HepG2 (cell line): ENCODE measurements around the gene ACTRT2. TPM values are rescaled to one million over a fixed set of nuclear protein-coding genes. Genes with fewer than 3 reads are reported as not detected.

ENCODE experiments used
- CHD2 ChIP-seq: IDR thresholded peaks from 2 replicates; pipeline ENCODE4 v1.6.1; 2011; ENCODE audit warnings: low read depth, low read length, improper control_type of control experiment
- DNMT3B ChIP-seq: conservative IDR thresholded peaks from 2 replicates; pipeline ENCODE4 v1.6.1; 2016; ENCODE audit warnings: missing biosample characterization, control low read depth
- EZH2 ChIP-seq: conservative IDR thresholded peaks from 2 replicates; pipeline ENCODE4 v1.6.1; 2012; ENCODE audit warnings: mild to moderate bottlenecking, low read depth, low read length, moderate library complexity
- FLYWCH1 ChIP-seq: sonication (generic); formaldehyde crosslinking; IDR thresholded peaks from 2 replicates; pipeline ENCODE4 v1.8.1; 2023; ENCODE audit warnings: mild to moderate bottlenecking, missing genetic modification reagents
- HNF4G ChIP-seq, 2 experiments: sonication (generic) in 1 of 2; formaldehyde crosslinking in 1 of 2; IDR thresholded peaks; 2 replicates each; pipeline versions ENCODE4 v1.4.0 to v1.6.1; 2011 to 2020; ENCODE audit warnings: borderline replicate concordance in 2 of 2, low read depth in 2 of 2, mild to moderate bottlenecking in 2 of 2, low read length in 1 of 2, missing genetic modification reagents in 1 of 2, moderate library complexity in 1 of 2
- HNRNPUL1 ChIP-seq: fragments of 200-400 bp; formaldehyde crosslinking; IDR thresholded peaks from 2 replicates; pipeline ENCODE4 v1.6.1; 2017; ENCODE audit warnings: low read depth, mild to moderate bottlenecking, low read length, moderate library complexity
- HOXD1 ChIP-seq: sonication (generic); formaldehyde crosslinking; IDR thresholded peaks from 2 replicates; pipeline ENCODE4 v1.5.0; 2020; ENCODE audit warnings: missing genetic modification reagents
- IRX3 ChIP-seq: sonication (generic); formaldehyde crosslinking; IDR thresholded peaks from 2 replicates; pipeline ENCODE4 v1.8.1; 2023; ENCODE audit warnings: mild to moderate bottlenecking, low read depth, missing genetic modification reagents, borderline replicate concordance
- JUN ChIP-seq: sonication (generic); formaldehyde crosslinking; IDR thresholded peaks from 2 replicates; pipeline ENCODE4 v1.4.0; 2020; ENCODE audit warnings: mild to moderate bottlenecking, missing genetic modification reagents
- MATR3 ChIP-seq: sonication (generic); formaldehyde crosslinking; IDR thresholded peaks from 2 replicates; pipeline ENCODE4 v1.4.0; 2020; ENCODE audit warnings: missing genetic modification reagents
- PRDM4 ChIP-seq: sonication (generic); formaldehyde crosslinking; IDR thresholded peaks from 2 replicates; pipeline ENCODE4 v1.9.0; 2021; ENCODE audit warnings: missing genetic modification reagents, borderline replicate concordance
- PRMT3 ChIP-seq: sonication (generic); formaldehyde crosslinking; IDR thresholded peaks from 2 replicates; pipeline ENCODE4 v1.8.1; 2022; ENCODE audit warnings: low read depth, mild to moderate bottlenecking, moderate library complexity, missing genetic modification reagents, borderline replicate concordance
- SALL1 ChIP-seq: sonication (generic); formaldehyde crosslinking; IDR thresholded peaks from 2 replicates; pipeline ENCODE4 v1.8.0; 2022; ENCODE audit warnings: mild to moderate bottlenecking, missing genetic modification reagents
- SAP130 ChIP-seq: IDR thresholded peaks from 2 replicates; pipeline ENCODE4 v1.6.1; 2016; ENCODE audit warnings: low read depth
- SPEN ChIP-seq: sonication (generic); formaldehyde crosslinking; IDR thresholded peaks from 2 replicates; pipeline ENCODE4 v1.5.1; 2020; ENCODE audit warnings: low read depth, mild to moderate bottlenecking, missing genetic modification reagents
- TCF7L2 ChIP-seq: IDR thresholded peaks from 2 replicates; pipeline ENCODE4 v1.6.1; 2011; ENCODE audit warnings: mild to moderate bottlenecking, low read depth, low read length, moderate library complexity
- TGIF2 ChIP-seq: IDR thresholded peaks from 2 replicates; pipeline ENCODE4 v1.6.1; 2016; ENCODE audit warnings: control low read depth, missing compliant biosample characterization
- THAP9 ChIP-seq: sonication (generic); formaldehyde crosslinking; IDR thresholded peaks from 2 replicates; pipeline ENCODE4; 2020; ENCODE audit warnings: missing genetic modification reagents, mild to moderate bottlenecking, borderline replicate concordance
- THYN1 ChIP-seq: sonication (generic); formaldehyde crosslinking; IDR thresholded peaks from 2 replicates; pipeline ENCODE4 v1.8.1; 2023; ENCODE audit warnings: low read depth, mild to moderate bottlenecking, moderate library complexity, missing genetic modification reagents, borderline replicate concordance
- TOPORS ChIP-seq: sonication (generic); formaldehyde crosslinking; IDR thresholded peaks from 2 replicates; pipeline ENCODE4 v1.8.0; 2023; ENCODE audit warnings: mild to moderate bottlenecking, missing genetic modification reagents
- ZNF501 ChIP-seq: sonication (generic); formaldehyde crosslinking; IDR thresholded peaks from 2 replicates; pipeline ENCODE4 v1.5.1; 2020; ENCODE audit warnings: mild to moderate bottlenecking, moderate library complexity, missing genetic modification reagents
- ZNF510 ChIP-seq: sonication (generic); formaldehyde crosslinking; IDR thresholded peaks from 2 replicates; pipeline ENCODE4 v1.4.0; 2020; ENCODE audit warnings: low read depth, mild to moderate bottlenecking, missing genetic modification reagents
- ZNF577 ChIP-seq: sonication (generic); formaldehyde crosslinking; IDR thresholded peaks from 2 replicates; pipeline ENCODE4 v1.4.0; 2020; ENCODE audit warnings: mild to moderate bottlenecking, low read depth, missing genetic modification reagents, borderline replicate concordance
- ZNF678 ChIP-seq: sonication (generic); formaldehyde crosslinking; IDR thresholded peaks from 2 replicates; pipeline ENCODE4 v1.4.0; 2020; ENCODE audit warnings: mild to moderate bottlenecking, missing genetic modification reagents
- polyA plus RNA-seq, 8 experiments: library from polyadenylated mRNA; depleted of rRNA in 3 of 8; stranded (reverse) in 7 of 8; unstranded in 1 of 8; fragments of >200 nt; fragmentation: Illumina TruSeq in 4 of 8; extraction: Trizol in 4 of 8; gene quantifications; 2 replicates each; pipeline versions ENCODE4 v1.2.1 to v1.2.3, GENCODE V29; 2011 to 2016; ENCODE audit warnings: low read depth in 4 of 8, missing spikeins in 1 of 8, mixed read lengths in 1 of 8; ENCODE audit not compliant: insufficient read depth in 1 of 8
- total RNA-seq, 5 experiments: library from RNA; depleted of rRNA; stranded (reverse); fragments of >200 nt; fragmentation: Illumina TruSeq; extraction: Trizol; gene quantifications; 2 replicates each; pipeline ENCODE4 v1.2.3, GENCODE V29; 2016; ENCODE audit warnings: low read depth in 1 of 5

Gene ACTRT2
- total and polyA plus RNA-seq, 2 of the 13 experiments (the other 11 are each of a cell fraction or from before 2014, with no cell fraction given): not detected

GRCh38 chr1:3070644-3071564 is 49.6 kb downstream of the ACTRT2 start (continued):
- TF ChIP-seq IRX3: no peak; the same call in 1 of the 2 replicates
- TF ChIP-seq EZH2: 0 out of 2 replicates have a peak, but pooled peaks have one; percentile 22
- TF ChIP-seq JUN (CRISPR knock-in tag): no peak
- TF ChIP-seq PRMT3 (CRISPR knock-in tag): no peak
- TF ChIP-seq ZNF501 (CRISPR knock-in tag): peak; percentile 82
- no peak for TF ChIP-seq TOPORS (CRISPR knock-in tag)
- TF ChIP-seq SPEN (CRISPR knock-in tag): peak; percentile 55; the same call in 1 of the 2 replicates
- TF ChIP-seq ZNF678 (CRISPR knock-in tag): no peak
- peak; percentile 80 for TF ChIP-seq SALL1
- TF ChIP-seq HNRNPUL1: no peak
- no peak for TF ChIP-seq FLYWCH1 (CRISPR knock-in tag)
- TF ChIP-seq CHD2: no peak
- no peak for TF ChIP-seq PRDM4 (CRISPR knock-in tag)
- no peak for TF ChIP-seq ZNF577 (CRISPR knock-in tag)
- peak; percentile 33; the same call in 1 of the 2 replicates for TF ChIP-seq SAP130 (CRISPR knock-in tag)
- TF ChIP-seq DNMT3B (CRISPR knock-in tag): no peak
- TF ChIP-seq HNF4G (IDR thresholded peaks at IDR 0.05; ENCODE audit: borderline replicate concordance, low read depth, low read length): no peak
- peak; percentile 53 for TF ChIP-seq HNF4G (CRISPR knock-in tag; IDR thresholded peaks at IDR 0.05; ENCODE audit: borderline replicate concordance, low read depth)
- TF ChIP-seq ZNF510 (CRISPR knock-in tag): no peak
- TF ChIP-seq TGIF2 (CRISPR knock-in tag): no peak
- TF ChIP-seq TCF7L2: no peak
- TF ChIP-seq THAP9 (CRISPR knock-in tag): peak; percentile 13; the same call in 1 of the 2 replicates
- peak; percentile 22; the same call in 1 of the 2 replicates for TF ChIP-seq HOXD1
- TF ChIP-seq MATR3: no peak
- no peak for TF ChIP-seq THYN1 (CRISPR knock-in tag)
